Measurements from ENCODE around the gene KLHL22.

DNA sequence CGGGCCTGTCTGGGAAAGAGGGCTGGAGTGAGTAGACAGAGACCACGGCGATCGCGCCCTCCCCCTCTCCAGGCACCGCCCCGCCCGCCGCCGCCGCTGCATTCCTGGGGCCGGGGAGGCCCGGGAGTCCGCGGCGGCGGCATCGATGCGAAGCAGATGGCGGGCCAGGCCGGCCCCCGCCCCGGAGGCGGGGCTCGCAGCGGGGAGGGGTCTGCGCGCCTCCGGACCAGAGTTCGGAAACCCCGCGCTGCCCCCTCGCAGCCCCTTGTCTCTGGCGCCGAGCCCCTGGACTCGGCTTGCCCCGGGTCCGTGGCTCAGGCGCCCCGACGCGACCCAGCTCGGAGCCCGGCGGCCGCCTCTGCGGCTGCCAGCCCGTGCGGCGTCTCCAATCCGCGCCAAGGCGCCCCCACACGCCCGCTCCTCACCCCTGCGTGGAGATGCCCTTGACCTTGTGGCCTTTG, 59.3 kb downstream of the KLHL22 start:
- TF ChIP-seq CTCF (IDR thresholded peaks at IDR 0.05) (no peak), POLR2AphosphoS5 (IDR thresholded peaks at IDR 0.05) (no peak), POLR2A (IDR thresholded peaks at IDR 0.05) (no peak)
